GM21825 (cell line): Measurements from ENCODE around the gene DLG5.

ENCODE experiments used
- ATAC-seq: cut with Tn5 transposase; IDR thresholded peaks from one replicate; pipeline ENCODE4 v1.9.1; 2021; ENCODE audit warnings: mild to moderate bottlenecking, moderate library complexity; ENCODE audit not compliant: unreplicated experiment

The DLG5 gene

DNA sequence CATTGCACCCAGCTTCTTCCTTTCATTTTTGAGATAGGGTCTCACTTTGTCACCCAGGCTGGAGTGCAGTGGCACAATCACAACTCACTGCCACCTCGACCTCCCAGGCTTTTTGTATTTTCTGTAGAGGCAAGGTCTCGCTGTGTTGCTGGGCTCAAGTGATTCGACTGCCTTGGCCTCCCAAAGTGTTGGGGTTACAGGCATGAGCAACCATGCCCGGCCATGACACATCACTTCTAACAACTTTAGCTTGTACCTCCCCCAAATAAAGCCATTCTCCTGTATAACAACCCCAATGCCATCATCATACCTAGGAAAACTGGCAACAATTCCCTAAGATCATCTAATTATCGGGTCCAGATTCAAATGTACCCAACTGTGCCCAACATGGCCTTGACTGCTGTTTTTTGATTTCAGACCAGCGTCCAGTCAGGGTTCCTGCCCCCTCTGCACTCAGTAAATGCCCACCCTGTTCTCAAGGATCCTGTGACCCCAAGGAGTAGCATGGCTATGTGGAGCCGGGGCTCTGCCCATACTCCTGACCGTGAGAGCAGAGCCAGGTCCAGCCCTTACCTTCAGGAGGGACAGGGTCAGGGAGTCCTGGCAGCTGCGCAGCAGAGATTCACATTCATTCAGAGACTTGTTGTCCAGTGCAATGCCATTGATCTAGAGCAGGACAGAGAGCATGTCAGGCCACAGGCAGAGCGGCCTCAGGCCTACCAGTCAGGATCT lies 102.6 kb downstream of the DLG5 start:
- ATAC-seq = no peak

DNA sequence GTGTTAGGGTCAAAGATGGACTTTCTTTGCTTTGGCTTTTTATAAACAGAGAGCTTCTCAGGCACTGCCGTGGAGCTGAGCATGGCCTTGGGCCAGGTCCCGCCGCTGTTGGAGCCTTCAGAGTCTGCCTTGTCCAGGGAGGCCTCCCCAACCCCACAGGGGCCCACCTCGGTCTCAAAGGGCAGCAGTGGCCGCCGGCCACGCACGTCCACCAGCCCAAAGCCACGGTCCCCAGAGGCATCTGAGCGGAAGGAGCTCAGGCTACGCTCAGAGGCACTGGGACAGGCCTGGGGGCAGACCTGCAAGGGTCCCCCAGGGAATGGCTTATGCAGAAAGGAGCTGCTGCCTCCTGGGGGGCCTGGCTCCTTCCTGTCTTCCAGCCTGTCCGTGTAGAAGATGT lies 105.0 kb downstream of the DLG5 start:
- no peak for ATAC-seq

DNA sequence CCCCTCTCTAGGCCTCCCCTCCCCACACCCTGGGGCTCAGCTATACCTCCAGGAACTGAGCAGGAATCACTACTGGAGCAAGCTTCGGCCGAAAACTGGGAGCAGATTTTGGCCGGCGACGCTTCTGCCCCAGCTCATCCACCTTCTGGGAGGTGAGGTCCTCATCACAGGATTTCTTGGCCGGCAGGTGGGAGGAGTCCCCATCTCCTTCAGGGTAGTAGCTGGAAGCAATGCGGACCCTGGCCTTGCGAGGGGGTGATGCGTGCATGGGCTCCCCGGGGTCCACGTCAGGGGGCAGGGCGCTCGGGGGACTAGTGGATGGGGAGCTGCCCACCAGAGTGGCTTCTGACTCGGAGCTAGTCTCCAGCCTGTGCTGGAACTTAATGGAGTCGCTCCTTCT lies 105.5 kb downstream of the DLG5 start:
- no peak for ATAC-seq

DNA sequence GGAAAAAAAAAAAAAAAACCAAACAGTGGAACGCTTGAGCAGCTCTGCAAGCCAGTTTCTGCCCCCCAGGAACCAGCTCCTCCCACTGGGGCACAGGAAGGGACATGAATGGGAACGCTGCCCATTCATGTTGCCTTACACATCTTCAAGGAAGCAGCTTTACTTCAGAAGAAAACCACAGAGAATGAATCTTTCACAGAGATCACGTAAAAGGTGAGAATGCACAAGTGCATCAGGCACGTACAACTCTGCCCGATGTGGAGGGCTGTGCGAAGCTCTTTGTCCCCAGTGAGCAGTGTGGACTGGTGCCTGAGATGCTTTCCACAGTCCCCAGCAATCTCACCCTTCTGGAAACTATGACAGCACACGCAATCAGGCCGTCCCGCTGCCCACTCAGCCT lies 106.2 kb downstream of the DLG5 start:
- no peak for ATAC-seq

DNA sequence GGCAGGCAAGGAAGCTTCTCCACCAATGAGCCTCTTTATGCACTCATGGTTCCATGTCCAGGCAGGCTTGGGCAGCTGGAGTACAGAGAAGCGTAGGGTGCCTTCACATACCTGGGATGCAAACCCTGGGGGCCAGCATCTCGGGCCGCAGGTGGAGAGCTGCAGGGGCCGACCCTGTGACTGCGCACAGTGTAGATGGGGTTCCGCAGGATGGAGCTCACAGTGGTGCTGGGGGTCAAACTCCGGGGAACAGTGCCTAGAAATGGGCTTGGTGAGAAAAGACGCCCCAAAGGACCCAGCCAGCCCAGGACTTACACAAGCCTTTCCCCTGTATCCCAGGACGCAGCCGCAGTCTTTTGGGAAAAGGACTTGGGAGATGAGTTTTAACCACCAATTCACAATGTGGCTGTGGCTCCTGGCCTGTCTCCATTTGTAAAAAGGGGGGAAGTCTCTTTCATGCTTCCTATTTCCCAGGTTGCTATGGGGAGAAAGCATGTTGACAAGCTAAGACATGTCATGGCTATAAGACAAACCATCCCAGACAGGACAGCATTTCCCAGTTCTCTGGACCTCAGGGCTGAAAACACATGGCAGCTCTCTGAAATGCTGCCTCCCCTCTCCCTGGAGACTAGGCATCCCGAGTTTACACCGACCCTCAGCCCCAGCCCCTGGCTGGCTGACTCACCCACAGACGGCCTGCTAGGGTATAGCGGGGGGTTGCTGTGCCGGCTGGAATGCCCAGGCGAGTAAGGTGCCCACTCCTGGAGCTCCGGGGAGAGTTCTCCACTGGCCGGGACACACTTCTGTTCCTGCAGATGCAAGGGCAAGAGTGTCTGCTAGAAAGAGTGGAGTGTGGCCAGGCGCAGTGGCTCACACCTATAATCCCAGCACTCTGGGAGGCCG lies 107.1 kb downstream of the DLG5 start:
- no peak for ATAC-seq

DNA sequence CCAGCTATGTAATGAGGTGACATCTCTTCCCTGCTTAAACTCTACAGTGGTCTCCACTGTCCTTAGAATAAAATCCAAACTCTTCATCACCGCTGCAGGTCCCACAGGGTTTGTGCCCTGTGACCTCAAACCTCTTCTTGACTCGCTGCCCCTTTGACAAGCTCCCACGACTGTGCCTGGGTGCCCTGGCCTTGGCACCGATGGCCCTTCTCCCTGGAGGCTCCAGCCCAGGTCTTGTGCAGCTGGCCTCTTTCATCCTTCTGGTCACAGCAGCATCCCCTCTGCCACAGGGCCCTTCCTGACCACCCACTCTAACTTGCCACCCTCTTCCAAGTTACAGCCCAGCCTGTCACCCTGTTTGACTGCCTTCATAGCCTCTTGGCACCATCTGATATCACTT lies 108.2 kb downstream of the DLG5 start:
- ATAC-seq = no peak

DNA sequence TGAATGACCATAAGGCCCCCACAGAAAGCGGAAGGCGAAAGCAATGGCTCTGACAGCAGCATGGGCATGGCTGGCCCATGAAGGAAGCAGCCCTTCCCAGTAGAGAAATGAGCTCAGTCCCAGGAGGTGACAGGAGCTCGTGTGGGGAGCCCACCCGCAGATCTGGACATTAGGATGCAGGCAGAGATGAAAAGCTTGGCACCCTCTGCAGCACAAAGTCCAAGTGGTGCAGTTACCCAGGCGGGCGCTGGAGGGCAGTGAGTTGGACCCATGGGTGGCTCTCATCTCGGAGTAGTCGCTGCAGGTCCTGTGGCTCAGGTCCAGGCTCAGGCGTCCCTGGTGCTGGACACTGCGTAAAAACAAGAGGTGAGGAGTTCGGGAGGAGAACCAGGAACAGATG lies 109.0 kb downstream of the DLG5 start:
- ATAC-seq = no peak

DNA sequence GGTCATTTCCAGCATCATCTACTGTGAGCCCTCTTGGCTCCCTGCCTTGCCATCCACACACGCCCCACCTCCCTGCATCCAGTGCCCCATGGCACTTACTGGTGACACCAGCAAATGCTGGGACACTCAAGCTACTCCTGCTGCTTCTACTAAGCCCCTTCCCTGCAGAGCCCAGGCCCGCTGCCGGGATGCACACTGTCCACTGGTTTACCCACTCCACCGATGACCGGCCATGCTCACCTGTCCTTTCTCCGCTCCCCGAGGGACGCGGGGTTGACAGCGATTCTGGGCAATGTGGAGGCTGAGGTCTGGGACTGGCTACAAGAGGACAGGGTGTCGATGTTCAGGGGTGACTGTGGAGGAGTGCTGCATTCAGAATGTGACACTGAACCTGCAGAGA lies 110.2 kb downstream of the DLG5 start:
- ATAC-seq = no peak

DNA sequence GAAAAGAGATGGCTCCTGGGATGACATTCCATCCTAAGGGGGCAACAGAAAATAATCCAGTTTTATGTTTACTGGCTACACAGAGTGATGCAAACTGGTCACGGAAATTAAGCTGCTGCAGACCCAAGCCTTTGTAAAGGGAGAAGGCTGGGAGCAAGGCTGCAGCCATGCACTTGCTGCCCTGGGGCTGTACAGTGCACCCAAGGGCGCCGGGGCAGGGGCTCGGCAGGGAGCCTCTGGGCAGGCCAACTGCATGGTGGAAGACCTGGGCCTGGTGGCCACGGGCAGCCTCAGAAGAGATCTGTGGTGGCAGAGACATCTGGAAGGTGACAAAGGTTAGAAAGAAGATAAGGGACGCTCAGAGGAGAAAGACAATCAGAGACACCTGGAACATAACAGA lies 113.8 kb downstream of the DLG5 start:
- ATAC-seq = no peak

DNA sequence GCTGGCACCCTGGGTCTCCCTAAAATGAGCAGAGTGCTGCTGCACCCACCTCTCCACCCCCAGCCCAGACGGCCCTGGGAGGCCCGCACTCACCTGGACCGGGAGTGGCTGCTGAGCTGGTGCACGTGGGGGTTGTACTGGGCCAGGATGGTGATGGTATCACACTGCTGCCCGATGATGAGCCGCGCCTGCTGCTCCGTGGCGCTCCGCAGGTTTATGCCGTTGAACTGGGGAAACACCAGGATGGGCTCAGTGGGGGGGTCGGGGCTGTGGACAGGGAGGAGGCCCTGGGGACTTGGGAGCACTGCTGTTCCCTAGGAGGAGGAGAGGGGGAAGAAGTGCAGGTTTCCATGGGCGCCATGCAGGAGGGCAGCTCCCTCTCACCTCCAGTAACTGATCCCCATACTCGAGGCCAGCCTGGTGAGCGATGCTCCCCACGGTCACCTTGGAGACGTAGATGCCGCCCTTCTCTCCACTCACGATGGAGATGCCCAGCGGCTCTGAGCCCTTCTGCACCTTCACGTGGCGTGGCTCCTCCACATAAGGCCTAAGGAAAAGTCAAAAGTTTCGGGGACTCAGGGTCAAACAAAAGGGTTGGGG lies 114.6 kb downstream of the DLG5 start:
- ATAC-seq = no peak

DNA sequence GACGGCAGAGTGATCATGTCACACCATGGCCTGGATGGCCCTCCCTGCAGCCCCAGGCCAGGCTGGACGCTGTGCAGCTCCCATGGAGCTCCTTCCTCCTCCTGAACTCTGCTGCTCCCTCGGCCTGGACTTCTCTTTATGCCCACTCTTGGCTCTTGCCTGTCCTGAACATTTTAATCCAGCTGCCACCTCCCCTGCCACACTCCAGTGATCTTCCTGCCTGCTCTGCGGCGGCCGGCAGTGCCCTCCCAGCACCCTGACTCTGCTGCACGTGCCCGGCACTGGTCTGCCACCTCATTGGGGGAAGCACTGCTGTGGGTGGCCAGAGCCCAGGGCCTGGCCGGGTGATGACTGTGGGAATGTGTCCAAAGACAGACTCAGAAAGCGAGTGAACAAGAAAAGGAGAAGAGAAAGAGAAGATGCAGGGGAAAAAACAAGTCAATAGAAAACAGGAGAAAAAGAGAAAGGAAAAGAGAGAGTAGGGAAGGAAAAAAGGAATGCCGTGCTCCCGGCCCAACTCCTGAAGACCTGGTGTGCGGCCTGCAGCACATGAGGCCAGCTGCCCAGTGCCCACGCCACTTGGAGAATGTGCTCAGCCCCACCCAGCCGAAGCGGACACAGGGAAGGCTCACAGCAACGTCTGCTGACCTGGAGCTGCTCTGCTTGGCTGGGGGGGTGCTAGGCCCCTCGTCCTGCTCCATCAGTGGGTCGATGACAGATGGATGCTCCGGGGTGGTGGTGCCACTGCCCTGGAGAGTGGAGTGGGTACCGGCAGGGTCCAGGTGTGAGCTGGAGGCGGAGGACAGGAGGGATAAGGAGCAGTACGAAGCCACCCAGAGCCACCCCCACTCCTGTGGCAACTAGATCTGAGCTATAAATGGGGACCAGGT lies 115.9 kb downstream of the DLG5 start:
- no peak for ATAC-seq

DNA sequence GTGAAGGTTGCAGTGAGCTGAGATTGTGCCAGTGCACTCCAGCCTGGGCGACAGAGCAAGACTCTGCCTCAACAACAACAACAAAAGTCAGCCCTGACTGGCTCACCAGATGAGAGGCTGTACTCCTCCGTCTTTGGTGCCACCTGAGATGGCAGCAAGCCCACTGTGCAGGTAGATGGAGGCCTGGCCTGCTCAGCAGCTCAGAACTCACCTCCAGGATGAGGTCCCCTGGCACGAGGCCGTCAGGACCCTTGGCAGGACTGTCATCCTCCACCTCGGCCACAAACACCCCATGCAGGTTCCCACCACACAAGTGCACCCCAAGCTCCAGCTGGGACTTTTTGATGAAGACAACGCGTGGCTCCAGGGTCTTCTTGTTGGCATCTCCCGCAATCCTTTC lies 117.2 kb downstream of the DLG5 start:
- no peak for ATAC-seq

DNA sequence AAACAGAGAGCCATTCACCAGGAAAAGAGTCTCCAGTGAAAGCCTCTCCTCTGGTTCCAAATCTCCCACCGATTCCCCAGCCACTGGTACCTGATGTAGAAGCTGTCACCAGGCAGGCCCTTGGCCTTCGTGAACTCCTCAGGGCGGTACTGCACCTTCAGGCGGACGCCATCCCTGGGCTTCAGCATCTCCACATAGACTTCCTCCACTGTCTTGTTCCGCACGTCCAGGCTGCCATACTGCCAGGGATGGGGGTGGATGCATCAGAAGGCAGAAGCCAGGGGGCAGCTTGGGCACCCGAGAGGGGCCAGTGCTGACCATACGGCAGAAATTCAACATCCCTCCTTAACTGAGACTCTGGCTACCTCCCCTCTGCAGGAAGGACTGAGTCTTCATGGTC lies 118.8 kb downstream of the DLG5 start:
- no peak for ATAC-seq

DNA sequence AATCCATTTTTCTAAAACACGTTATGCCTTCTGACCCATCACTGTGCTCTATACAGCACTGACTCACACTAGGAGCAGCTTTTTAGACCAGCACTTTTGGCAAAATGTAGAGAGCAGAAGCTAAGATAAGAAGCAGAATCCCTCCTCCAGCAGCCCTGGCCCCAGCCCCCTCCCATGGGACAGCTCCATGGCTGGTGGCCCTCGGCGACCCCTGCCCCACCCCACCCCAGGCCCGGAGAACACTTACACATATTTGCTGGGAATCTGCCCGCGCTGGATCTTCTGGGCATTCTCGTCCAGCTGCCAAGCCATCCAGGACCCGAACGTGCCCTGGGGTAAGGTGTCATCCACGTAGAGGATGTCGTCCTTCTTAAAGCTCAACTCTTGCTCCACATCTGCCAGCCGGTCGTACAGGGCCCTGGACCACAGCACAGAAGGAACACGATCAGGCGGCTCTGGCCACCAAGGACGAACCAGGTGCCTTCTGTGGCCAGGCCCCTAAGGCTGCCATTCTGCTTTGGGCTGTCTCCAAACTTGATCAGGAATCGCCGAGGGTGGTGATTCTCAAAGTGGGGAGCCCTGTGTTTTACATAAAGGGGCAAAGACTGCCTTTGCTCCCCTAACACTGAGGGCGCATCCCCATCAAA lies 119.9 kb downstream of the DLG5 start:
- no peak for ATAC-seq

DNA sequence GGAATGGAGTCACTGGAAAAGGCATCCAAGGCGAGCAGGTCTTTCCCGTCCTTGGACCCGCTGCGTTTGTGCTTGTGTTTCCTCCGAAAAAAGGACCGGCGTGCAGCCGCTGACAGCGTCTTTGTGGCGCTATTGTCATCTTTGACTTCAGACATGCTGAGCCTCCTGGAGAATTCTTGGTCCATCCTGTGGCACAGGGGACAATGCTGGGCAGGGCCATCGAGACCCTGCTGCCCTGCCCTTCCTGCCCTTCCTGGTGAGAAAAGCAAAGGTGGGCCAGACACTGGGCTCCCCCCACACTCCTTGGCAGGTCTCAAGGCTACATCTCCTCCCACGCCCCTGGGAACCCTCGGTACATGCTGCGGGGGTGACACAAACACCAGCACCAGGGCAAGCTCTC lies 120.9 kb downstream of the DLG5 start:
- ATAC-seq = no peak

DNA sequence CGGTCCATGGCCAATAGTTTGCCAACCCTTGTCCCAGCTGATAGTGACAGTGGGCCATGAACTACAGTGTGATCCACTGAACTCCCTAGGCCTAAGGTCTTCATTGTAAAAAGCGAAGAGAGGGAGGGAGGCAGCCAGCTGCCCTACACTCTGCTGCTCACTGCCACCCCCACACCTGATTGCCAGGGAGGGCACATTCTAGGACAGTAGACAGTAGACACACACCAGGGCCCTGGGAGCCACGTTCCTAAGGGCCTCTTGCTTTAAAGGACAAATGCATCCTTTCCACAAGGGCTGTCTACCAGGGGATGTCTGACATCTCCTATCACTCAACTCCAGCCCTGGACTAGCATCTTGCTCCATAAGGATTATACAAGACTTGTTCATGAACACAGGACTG lies 122.2 kb downstream of the DLG5 start:
- ATAC-seq = no peak

DNA sequence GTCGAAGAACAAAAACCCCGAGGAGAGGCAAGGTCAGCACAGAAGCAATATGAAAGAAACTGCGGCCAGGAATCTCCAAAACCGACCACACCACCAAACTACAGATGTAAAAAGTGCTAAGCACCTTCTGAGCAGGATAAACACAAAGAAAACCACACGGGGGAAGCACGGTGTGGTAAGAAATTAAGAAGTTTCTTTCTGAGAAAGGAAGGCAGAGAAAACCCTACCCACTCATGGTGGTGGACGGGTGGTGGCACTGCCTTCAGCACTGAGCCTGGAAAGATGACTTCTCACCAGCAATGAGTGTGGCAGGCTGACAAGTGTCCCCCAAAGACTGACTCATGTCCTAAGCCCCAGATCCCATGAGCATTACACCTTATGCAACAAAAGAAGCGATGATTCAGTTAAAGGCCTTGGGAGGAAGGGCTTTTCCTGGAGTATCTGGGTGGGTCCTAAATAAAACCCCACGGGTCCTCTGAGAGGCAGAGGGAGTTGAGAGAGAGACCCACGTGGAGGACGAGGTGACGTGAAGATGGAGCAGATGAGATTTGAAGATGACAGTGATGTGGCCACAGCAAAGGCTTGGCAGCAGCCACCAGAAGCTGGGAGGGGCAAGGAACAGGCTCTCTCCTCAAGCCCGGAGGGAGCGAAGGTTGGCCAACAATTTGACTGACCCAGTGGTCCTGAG lies 124.9 kb downstream of the DLG5 start:
- peak; percentile 45 for ATAC-seq

DNA sequence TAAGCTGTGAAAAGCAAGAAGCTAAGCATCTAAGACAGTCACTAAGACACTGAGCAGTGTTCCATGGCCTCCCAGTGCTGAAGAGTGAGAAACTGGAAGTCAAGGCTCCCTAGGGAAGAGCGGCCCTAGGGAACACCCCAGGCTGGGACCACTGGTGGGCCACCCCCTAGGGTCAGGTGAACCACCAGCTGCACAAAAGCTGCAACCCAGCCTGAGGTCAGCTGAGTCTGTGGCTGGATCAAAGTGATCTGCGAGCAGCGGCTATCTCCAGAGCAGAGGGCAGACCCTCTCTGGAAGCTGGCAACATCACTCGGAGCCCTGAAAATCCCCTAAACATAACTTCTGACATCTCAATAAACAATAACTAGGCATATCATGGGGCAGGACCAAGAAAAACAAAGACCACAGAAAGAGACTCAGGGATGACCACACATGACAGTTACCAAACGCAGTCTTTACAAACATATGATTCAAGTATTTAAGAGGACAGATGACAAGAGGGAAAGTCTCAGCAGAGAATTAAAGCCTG lies 125.8 kb downstream of the DLG5 start:
- ATAC-seq = no peak

DNA sequence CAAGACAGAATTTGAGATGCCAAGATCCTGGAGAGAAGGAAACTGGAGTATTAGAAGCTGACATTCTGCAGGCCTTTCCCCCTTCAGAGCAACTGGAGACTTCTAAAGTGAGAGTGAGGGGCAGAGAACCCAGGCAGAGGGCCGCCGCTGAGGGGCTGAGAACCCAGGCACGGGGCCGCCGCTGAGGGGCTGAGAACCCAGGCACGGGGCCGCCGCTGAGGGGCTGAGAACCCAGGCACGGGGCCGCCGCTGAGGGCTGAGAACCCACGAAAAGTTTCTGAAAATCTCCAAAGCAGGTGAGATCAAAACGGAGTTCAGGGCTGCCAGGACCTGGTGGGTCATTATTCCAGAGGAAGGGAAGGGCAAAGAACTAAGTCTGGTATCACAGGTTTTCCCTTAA lies 126.2 kb downstream of the DLG5 start:
- no peak for ATAC-seq

DNA sequence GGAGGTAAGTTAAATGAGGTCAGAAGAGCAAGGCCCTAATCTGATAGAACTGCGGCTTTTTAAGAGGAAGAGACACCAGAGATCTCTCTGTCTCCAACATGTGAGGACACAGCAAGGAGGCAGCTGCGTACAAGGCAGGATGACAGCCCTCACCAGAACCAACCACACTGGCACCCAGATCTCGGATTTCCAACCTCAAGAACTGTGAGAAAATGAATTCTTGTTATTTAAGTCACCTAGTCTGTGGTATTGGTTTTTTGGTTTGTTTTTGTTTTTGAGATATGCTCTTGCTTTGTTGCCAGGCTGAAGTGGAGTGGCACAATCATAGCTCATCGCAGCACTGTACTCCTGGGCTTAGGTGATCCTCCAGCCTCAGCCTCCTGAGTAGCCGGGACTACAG lies 127.2 kb downstream of the DLG5 start:
- ATAC-seq = no peak
